Measurements from ENCODE around the gene SIDT1.
A peak's percentile ranks its signal among the peaks of the same experiment; 100 is the strongest.
"Not testable (repeated sequence)": the region's sequence is repeated elsewhere in the genome, so short reads cannot be mapped to it uniquely, and the experiment has no call there.

The SIDT1 gene

DNA sequence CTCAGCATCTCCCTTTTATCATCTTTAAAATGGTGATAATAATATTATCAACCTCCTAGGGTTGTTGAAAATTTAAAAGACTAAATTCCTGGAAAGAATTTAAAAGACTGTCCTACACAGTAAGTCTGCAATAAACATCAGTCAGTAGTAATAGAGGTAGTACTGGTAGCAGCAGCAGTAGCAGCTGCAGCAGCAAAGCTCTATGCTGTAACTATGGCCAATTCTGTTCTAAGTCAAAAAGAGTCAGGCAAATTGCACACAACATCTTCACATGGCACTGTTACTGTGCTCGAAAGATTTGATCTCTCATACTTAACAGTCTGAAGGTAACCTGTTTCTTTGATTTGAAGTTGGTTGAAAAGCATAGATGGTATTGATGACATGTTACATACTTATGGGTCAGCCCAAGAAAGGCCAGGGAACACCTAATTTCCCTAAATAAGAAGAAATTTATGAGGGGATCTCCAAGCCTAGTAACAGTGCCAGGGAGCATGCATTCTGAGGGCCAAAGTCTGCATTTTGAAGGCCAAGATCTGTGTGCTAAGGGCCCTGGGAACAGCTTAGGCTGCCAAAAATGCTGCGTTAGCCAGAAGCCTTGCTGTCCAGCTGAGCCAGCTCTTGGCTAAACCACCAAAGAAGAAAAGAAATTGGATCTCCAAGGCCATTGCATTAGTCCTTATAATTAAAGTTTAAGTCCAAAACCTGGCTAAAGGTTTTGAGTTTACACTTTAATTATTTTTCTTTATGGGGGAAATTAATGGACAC, 68.2 kb downstream of the SIDT1 start:
- DNase-seq = no peak

DNA sequence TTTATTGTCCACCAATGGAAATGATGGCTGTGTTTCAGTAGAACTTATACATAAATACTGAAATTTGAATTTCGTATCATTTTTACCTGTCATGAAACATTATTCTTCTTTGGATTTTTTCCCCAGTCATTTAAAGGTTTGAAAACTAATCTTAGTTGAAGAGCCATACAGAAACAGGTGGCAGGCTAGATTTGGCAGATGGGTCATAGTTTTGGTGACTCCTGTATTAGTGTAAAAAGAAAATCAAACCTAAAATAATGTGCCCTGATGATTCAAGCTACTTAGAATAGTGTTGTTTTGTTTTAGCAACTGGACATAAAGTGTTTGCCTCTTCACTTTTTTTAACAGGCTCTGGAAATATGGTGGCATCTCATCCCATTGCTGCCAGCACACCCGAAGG, 68.9 kb downstream of the SIDT1 start:
- no peak for DNase-seq

DNA sequence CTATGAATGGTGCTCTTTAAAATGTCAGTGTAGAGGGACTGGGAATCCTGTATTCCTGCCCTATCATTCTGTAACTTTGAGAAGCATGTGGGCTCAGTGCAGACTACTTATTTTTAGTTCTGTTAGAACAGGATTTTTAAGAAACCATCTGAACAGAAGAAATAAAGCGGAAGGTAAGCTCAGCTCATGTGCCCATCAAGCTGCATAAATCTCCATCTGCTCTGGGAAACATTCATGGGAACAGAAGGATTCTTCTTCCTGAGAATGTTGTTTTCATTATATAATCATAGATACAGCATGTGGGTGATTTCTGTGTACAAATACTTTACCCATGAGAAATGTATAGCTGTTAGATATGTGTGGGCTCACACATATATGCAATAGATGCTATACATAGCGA, 69.9 kb downstream of the SIDT1 start:
- no peak for DNase-seq

DNA sequence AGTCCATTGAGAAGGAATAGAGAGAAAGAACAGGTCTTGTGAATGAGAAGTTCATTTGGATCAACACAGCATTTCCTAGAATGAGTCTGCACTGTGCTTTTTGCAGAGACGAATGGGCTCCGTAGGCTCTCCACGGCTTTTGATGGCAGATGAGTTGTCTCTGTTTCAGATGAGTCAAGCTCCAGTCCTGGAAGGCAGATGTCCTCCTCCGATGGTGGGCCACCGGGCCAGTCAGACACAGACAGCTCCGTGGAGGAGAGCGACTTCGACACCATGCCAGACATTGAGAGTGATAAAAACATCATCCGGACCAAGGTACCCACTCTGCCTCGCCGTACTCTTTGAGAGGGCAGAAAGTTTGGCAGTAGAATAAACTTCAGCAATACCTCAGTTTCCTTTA, 70.5 kb downstream of the SIDT1 start:
- no peak for DNase-seq

DNA sequence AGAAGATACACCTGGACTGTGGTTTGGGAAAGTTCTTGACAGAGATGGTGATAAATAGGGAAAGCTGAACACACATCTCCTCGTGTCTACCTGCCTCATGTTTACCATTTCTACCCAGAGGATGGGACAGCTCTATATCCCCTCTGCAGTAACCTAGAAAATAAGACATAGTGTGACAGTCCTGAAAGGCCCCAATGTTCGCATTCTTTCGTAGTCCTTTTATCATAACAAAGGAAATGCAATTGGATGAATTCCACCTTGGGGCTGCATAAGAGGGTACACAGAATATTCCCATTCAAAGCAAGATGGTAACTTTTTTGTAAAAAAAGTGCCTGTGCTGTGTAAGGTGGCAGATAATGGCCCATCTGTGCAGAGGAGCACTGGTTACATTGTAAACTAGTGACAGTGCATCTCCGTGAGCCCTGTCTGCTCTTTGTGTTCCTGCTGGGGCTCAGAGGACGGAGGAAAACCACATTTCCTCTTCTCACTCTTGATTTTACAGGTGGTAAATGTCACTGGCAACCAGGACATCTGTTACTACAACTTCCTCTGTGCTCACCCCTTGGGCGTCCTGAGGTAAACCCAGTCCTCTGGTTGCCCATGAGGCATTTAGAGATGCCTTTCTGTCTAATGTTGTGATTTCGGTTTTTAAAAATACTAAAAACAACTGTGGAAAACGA, 74.3 kb downstream of the SIDT1 start:
- no peak for DNase-seq

DNA sequence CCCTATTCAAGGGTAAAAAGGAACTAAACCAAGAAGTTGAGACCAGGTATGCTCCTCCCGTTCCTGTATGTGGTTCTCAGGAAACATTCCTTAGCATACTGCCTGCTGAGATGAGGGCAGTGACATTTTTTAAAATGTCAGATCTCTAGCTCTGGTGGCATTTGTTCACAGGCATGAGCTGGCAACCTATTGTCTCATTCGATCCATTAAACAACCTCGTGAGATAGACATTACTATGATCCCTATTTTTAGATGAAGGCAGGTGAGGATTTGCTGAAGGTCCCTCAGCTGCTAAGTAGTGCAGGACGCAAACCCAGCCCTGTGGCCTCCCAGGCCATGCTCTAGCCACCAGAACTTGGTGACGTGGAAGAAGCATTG, 74.9 kb downstream of the SIDT1 start:
- DNase-seq = no peak

DNA sequence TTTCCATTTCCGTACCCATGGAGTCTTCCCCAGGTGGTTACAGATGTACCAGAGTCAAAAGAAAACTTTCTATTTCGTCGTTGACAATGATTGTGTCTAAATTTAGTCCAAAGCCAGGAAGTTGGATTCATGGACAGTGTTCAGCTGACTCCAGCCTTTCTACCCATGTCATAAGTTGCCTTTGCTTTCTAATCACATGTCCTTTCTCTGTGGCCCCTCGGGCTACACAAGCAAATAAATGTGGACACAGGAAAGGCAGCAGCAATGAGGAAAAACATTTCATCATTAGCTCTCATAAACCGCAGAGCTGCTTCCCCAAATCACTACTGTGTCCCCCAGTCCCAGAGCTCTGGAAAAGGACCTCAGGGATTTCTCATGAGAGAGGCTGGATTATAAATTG, 82.0 kb downstream of the SIDT1 start:
- no peak for DNase-seq

DNA sequence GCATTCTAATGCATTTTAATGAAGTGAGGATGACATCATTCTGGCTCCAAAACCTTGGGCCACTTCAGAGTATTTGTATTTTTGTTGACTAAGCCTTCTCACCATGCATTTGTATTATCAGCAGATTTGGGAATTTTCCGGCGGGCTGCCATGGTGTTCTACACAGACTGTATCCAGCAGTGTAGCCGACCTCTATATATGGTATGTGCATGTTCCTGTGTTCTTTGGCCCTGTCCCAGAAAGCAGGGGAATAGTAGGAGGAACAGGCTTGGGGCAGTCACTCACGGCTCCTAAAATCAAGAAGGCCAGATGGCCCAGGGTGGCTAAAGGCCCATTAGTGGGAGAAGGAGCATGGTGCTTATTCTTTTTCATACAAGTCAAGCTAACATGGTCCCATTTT, 83.6 kb downstream of the SIDT1 start:
- no peak for DNase-seq

DNA sequence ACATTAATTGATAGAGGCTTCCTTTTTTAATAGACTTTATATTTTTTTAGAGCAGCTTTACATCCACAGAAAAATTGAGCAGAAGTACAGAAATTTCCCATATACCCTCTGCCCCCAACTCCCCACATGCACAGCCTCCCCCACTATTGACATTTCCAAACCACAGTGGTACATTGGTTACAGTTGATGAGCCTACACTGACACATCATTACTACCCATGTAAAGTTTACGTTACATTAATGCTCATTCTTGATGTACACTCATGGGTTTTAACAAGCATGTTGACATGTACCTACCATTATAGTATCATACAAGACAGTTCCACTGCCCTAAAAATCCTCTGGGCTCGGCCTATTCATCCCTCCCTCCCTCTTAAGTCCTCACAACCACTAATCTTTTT, 85.4 kb downstream of the SIDT1 start:
- DNase-seq = no peak

DNA sequence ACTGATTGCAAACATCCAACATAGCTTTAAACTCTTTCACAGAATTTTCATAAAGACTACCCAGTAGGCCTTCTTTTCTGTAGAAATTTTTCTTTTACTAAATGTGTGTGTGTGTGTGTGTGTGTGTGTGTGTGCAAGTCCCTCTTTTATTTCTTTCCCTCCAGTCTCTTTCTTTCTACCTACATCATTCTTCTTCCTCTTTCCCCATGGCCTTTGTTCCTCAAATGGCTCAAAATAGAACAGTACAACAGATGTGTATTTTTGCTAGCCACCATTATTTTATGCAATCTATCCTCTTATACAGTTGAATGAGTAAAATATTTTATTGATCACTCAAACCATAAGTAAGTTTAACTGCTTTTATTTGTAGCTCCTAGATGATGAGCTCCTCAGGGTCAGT, 87.7 kb downstream of the SIDT1 start:
- no peak for DNase-seq

DNA sequence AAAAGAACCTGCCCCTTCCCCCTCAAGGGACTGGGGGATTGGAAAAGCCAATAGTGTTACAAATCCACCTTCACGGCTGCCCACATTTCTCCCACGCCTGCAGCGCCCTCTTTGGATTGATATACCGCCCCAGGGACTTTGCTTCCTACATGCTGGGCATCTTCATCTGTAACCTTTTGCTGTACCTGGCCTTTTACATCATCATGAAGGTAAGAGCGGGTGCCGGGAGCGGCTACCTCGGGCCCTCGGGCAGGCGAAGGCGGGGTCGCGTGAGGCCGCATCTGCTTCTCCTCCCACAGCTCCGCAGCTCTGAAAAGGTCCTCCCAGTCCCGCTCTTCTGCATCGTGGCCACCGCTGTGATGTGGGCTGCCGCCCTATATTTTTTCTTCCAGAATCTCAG, 91.0 kb downstream of the SIDT1 start:
- DNase-seq = no peak

DNA sequence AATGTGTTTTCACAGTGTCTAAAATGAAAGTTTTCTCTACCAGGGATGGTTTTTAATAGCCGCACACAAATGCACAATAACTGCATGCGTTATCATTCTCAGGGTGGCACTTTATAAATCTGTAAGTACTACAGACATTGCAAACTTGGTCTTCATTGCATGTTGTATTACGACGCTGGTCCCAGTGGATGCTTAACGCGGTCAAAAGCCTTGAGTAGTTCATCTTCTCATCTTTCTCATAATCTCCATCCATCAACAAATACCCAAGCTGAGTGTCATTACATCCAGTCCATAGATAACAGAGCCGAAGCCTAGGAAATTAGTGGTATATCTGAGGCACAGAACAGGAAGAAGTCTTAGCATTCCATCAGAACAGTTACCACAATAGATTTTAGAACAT, 91.5 kb downstream of the SIDT1 start:
- DNase-seq = no peak

DNA sequence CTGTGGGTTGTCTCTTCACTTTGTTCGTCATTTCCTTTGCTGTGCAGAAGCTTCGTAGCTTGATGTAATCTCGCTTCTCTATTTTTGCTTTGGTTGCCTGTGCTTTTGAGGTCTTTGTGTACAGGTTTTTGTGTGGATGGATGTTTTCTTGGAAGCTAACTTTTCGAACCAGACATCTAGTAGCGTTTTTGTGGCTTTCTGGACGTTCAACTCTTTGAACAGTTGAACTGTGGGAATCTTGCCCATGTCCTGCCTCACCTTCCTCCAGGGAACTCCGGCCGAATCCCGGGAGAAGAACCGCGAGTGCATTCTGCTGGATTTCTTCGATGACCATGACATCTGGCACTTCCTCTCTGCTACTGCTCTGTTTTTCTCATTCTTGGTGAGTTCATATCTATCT, 93.5 kb downstream of the SIDT1 start:
- no peak for DNase-seq

DNA sequence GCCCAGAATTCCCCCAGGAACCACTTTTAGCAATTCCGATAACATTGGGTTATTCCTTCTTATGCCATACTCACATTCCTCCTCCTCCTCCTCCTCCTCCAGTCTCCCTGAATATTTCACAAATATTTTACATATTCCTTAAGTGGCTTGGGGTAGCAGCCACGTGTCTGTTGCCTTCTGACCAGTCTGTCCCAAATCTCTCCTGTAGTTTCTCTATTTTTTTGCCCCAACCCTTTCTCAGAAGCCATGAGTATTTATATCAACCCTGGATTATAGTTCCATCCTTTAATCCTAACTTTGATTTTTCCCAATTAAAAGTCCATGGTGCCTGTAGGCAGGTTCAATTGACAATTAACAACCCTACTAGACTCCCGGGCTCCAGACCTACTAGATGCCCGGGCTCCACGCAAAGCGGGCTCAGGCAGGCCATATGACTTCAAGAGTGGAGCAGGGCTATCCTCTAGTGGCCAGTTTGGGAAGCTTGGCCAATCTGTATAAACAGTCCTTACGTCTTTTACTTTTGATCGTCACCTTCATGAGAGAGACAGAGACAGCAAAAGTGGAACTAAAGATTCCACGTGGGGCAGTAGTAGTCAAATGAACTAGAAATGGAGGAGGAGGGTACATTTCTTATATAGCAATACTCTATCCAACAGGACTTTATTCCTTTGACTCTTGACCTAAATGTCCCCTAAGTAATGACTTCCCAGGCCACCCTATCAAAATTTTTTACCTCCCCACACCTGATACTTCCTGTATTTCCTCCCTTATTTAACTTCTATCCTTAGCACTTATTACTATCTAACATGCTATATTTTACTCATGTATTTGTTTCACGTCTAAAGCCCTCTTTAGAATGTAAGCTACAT, 94.4 kb downstream of the SIDT1 start:
- DNase-seq = peak; percentile 15

DNA sequence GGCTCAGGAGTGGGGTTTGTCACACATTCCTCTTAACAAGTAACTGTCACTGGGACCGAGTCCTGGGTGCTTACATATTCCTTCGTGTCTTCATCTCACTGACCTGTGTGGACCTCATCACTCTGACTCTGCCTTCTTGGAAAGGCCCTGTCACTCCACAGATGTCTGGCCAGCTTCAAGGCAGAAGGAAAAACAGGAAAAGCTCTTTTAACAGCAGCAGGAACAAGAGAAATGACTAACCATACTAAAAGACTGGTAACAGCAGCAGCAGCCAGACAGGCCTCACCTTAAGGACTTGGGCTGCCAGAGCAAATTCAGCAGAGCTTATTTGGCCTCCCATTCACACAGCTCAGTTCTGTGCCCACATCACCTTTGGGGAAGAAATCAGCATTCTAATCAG, 96.0 kb downstream of the SIDT1 start:
- no peak for DNase-seq

DNA sequence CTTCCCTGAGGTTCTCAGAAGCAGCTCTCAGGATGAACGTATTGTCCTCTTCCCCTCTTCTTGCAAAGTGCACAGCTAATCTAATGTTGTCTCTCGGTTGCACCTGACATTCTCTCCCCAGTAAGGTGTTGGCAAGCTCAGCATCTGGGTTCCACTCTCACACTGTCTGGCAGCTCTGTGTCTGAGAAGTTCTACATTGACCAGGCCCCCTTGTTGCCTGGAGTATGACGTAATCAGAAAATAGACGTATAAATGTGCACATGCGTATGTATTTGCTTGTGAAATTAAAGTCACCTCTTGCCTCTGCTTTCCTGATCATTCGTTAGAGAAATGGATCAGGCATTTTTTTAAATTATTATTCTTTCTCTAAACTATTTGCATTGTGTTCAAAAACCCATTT, 96.4 kb downstream of the SIDT1 start:
- no peak for DNase-seq

DNA sequence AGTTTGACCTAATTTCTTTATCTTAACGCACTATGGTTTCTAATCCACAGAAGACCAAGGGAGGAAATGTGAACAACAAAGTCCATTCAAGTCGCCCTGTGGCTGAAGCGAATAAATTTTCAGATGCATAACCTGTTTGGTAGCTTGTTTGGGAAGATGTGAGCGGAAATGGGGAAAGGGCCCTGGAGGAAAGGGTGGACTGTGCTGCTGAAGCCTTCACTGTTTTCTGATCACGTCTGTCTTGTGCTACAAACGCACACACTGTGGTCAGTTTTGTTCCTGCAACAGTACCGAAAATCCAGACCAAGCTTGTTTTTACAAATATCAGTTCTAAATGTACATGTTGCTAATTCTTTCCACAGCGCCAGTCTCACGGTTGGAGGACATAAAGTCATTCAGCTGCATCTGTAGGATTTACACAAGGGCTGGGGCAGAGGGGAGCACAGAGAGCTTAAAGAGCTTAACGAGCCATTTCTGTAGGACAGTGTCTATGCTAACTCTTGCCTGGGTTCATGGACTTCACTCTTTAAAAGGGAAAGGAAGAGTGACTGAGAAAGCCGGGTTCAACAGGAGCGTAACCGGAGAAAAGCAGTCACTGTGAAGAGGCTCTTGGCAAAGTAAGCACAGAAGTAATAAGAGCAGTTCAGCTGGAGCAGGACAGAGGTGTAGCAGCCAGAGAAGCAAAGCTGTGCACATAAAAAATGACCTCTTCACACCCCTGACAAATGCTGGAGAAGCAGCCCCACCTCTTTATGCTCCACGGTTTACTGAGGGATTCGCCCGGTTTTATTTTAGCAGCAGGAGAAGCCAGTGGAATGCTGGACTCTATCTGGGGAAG, 97.4 kb downstream of the SIDT1 start:
- DNase-seq = no peak

DNA sequence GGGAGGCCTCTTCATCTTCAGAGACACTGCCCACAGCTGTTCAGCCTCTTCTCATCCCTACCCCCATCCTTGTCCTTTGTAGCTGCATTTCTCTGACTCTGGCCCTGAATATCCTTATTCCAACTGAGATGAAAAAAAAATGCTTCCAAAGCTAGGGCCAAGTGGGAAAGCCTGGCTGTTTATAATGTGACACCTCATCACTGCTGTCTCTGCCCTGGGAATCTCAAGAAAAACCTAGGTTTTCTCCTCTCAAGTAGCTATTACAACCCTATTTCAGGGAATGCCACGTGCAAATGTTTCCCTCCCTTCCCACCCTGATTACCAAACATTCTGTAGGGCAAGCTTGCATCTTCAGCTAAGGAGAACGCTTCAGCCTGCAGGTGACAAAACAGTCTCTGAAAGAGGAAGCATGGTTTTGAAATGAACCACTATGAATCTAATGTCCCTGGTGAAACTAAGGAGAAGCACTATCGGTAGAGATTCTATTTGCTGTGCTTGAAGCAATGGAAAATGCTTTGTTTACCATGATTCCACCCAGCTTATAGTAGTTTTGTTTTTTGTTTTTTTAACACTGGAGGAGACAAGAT, 98.7 kb downstream of the SIDT1 start:
- DNase-seq = no peak

DNA sequence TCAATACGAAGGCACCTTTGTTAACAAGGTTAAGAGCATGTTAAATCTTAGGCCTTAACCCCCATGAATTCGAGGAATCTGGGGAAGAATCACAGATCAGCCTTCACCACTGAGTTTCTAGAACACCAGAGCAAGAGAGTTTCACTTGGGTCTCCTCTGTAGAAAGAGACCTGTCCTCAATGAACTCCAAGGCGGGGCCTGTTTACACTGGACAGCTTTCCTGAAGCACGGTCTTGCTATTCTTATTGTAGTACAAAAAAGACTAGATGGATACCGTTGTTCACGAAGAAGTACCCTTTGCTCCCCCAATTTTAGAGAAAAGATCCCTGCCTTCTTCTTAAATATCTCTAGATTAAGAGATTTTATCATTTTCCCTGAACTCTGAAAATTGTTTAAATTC, 99.2 kb downstream of the SIDT1 start:
- DNase-seq = no peak

DNA sequence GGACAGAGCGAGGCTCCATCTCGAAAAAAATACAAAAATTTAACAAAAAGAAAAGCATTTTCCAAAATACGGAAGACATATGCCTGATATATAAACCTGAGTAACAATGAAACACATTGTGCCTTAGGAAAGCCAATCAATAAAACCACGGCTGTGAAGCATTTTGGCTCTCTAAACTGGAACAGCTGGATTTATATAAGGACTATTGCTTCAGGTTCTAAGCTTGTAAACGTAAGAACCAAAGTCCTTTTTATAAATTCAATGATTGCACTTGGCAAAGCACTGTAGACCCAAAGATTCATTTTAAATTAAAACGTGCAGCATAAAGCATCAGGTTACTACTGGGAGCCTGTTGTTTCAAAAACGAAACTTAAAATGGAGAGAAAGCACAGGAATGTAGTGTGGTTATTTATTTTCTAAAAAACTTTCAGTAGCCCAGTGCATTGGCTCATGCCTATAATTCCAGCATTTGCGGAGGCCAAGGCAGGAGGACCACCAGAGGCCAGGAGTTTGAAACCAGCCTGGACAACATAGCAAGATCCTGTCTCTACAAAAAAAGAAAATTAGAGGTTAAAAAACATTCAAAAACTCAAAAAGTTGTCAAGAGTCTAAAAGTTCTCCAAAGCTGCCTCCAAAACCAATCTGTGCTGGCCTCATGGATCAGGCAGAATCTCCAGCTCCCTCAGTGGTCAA, 102.6 kb downstream of the SIDT1 start:
- DNase-seq = no peak

DNA sequence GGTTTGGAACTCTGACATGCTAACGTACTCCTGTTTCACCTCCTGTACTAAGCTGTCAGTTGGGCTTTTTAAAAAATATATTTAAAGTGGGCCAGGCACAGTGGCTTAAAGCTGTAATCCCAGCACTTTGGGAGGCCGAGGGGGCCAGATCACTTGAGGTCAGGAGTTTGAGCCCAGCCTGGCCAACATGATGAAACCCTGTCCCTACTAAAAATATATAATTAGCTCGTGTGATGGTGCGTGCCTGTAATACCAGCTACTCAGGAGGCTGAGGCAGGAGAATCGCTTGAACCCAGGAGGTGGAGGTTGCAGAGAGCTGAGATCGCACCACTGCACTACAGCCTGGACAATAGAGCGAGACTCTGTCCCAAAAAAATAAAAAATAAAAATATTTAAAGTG, 103.7 kb downstream of the SIDT1 start:
- not testable (repeated sequence) for DNase-seq

DNA sequence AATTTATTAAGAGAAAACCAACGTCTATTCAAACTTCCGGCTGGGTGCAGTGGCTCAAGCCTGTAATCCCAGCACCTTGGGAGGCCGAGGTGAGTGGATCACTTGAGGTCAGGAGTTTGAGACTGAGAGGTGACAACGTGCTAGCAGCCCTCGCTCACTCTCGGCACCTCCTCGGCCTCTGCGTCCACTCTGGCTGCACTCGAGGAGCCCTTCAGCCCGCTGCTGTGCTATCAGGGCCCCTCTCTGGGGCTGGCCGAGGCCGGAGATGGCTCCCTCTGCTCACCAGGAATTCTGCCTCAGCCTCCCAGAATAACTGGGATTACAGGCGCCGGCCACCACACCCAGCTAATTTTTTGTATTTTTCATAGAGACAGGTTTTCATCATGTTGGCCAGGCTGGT, 105.4 kb downstream of the SIDT1 start:
- DNase-seq = no peak

All from DMS153 (cell line).